GM18507 (cell line): ENCODE data around the gene BFSP2.
A peak's percentile ranks its signal among the peaks of the same experiment; 100 is the strongest.

ENCODE experiments used
- DNase-seq: peaks from one replicate; pipeline ENCODE4 v3.0.0; 2011; ENCODE audit warnings: low read depth; ENCODE audit not compliant: insufficient read length; ENCODE audit errors: extremely low spot score
- FAIRE-seq: peaks from 2 replicates; lab custom pipeline; 2011; peaks lifted over from hg19 to GRCh38; lab: Jason Lieb, UNC

The BFSP2 gene

GRCh38 chr3:133400006-133400515, at the start of gene BFSP2:
Gene BFSP2 (plus strand): TSS chr3:133400056. CDS start chr3:133400084, 28 bp downstream.
- DNase-seq (no peak), FAIRE-seq (no peak)

- FAIRE-seq: no peak
- no peak for DNase-seq
Observed at GRCh38 chr3:133354721-133355120, 45.1 kb upstream of the BFSP2 start.

GRCh38 chr3:133360476-133360875, 39.4 kb upstream of the BFSP2 start:
- no peak for DNase-seq
- FAIRE-seq: no peak

- FAIRE-seq (no peak), DNase-seq (no peak)
Observed at GRCh38 chr3:133361011-133361410, 38.8 kb upstream of the BFSP2 start.

- no peak for DNase-seq
- FAIRE-seq: no peak
Observed at GRCh38 chr3:133361435-133361834, 38.4 kb upstream of the BFSP2 start.

GRCh38 chr3:133362539-133362938, 37.3 kb upstream of the BFSP2 start:
- no peak for DNase-seq
- FAIRE-seq: no peak

GRCh38 chr3:133364704-133365103, 35.2 kb upstream of the BFSP2 start:
- no peak for DNase-seq
- FAIRE-seq: no peak

- FAIRE-seq (no peak), DNase-seq (no peak)
Observed at GRCh38 chr3:133366921-133367320, 32.9 kb upstream of the BFSP2 start.

- DNase-seq (no peak), FAIRE-seq (no peak)
Observed at GRCh38 chr3:133367403-133367802, 32.5 kb upstream of the BFSP2 start.

GRCh38 chr3:133367956-133368355, 31.9 kb upstream of the BFSP2 start:
- FAIRE-seq (no peak), DNase-seq (no peak)

- FAIRE-seq: no peak
- DNase-seq: no peak
Observed at GRCh38 chr3:133368371-133369067, 31.3 kb upstream of the BFSP2 start.

GRCh38 chr3:133369068-133369440, 30.8 kb upstream of the BFSP2 start:
- FAIRE-seq (no peak), DNase-seq (no peak)

- DNase-seq (no peak), FAIRE-seq (no peak)
Observed at GRCh38 chr3:133371181-133371580, 28.7 kb upstream of the BFSP2 start.

GRCh38 chr3:133371676-133372075, 28.2 kb upstream of the BFSP2 start:
- DNase-seq (no peak), FAIRE-seq (no peak)

- DNase-seq: no peak
- FAIRE-seq: no peak
Observed at GRCh38 chr3:133374708-133375402, 25.0 kb upstream of the BFSP2 start.

- DNase-seq (no peak), FAIRE-seq (no peak)
Observed at GRCh38 chr3:133375403-133375745, 24.5 kb upstream of the BFSP2 start.

GRCh38 chr3:133376810-133377209, 23.0 kb upstream of the BFSP2 start:
- no peak for FAIRE-seq
- DNase-seq: no peak

GRCh38 chr3:133377396-133377795, 22.5 kb upstream of the BFSP2 start:
- FAIRE-seq (peak; percentile 68), DNase-seq (no peak)

- FAIRE-seq (no peak), DNase-seq (no peak)
Observed at GRCh38 chr3:133379926-133380325, 19.9 kb upstream of the BFSP2 start.

GRCh38 chr3:133380481-133381225, 19.2 kb upstream of the BFSP2 start:
- no peak for FAIRE-seq
- DNase-seq: no peak
